Measurements from ENCODE around the gene ROBO1.

ROBO1 gene

GRCh38 chr3:79230266-79230665, 537.5 kb downstream of the ROBO1 start:
- DNase-seq (ENCODE audit: low spot score): no peak
- TF ChIP-seq CTCF (conservative IDR thresholded peaks at IDR 0.05; ENCODE audit: low read depth): no peak
- CTCF ChIA-PET: no interaction called here
- H3K27ac ChIP-seq: no peak overlapping the region
- POLR2A ChIA-PET (ENCODE audit: low non-redundant PET): no interaction called here

- no peak for DNase-seq (ENCODE audit: low spot score)
- H3K27ac ChIP-seq: no peak overlapping the region
- ChIA-PET CTCF (no interaction called here), POLR2A (ENCODE audit: low non-redundant PET) (no interaction called here)
- no peak for TF ChIP-seq CTCF (conservative IDR thresholded peaks at IDR 0.05; ENCODE audit: low read depth)
Measured at GRCh38 chr3:79217096-79217495, 550.7 kb downstream of the ROBO1 start.

- CTCF ChIA-PET: no interaction called here
- POLR2A ChIA-PET (ENCODE audit: low non-redundant PET): no interaction called here
- H3K27ac ChIP-seq: no peak overlapping the region
- DNase-seq (ENCODE audit: low spot score): no peak
- TF ChIP-seq CTCF (conservative IDR thresholded peaks at IDR 0.05; ENCODE audit: low read depth): no peak
Measured at GRCh38 chr3:79215286-79215685, 552.5 kb downstream of the ROBO1 start.

- no peak for DNase-seq (ENCODE audit: low spot score)
- ChIA-PET POLR2A (ENCODE audit: low non-redundant PET) (no interaction called here), CTCF (no interaction called here)
- no peak overlapping the region for H3K27ac ChIP-seq
- TF ChIP-seq CTCF (conservative IDR thresholded peaks at IDR 0.05; ENCODE audit: low read depth): no peak
Measured at GRCh38 chr3:79211586-79212359, 556.0 kb downstream of the ROBO1 start.

GRCh38 chr3:79204351-79204750, 563.4 kb downstream of the ROBO1 start:
- TF ChIP-seq CTCF (conservative IDR thresholded peaks at IDR 0.05; ENCODE audit: low read depth): no peak
- no peak for DNase-seq (ENCODE audit: low spot score)
- ChIA-PET CTCF (no interaction called here), POLR2A (ENCODE audit: low non-redundant PET) (no interaction called here)
- H3K27ac ChIP-seq: no peak overlapping the region

- TF ChIP-seq CTCF (conservative IDR thresholded peaks at IDR 0.05; ENCODE audit: low read depth): no peak
- ChIA-PET CTCF (no interaction called here), POLR2A (ENCODE audit: low non-redundant PET) (no interaction called here)
- no peak overlapping the region for H3K27ac ChIP-seq
- DNase-seq (ENCODE audit: low spot score): no peak
Measured at GRCh38 chr3:79203144-79203519, 564.7 kb downstream of the ROBO1 start.

Data from RWPE1 (cell line).